Endothelial cell (in vitro differentiated cells): ENCODE measurements around the gene NRDC. TPM values are rescaled to one million over a fixed set of nuclear protein-coding genes. Genes with fewer than 3 reads are reported as not detected.

Experiments used
- DNase-seq: peaks from one replicate; pipeline ENCODE4 v3.0.0; 2021; ENCODE audit warnings: low spot score
- H3K27ac Mint-ChIP-seq: one replicate; pipeline ENCODE4 v1.8.0; 2021; ENCODE audit warnings: mixed read lengths, inconsistent platforms; ENCODE audit not compliant: unreplicated experiment
- H3K27me3 Mint-ChIP-seq: one replicate; pipeline ENCODE4 v1.8.0; 2021; ENCODE audit warnings: mild to moderate bottlenecking, moderate library complexity, mixed read lengths, inconsistent platforms; ENCODE audit not compliant: unreplicated experiment
- H3K36me3 Mint-ChIP-seq: one replicate; pipeline ENCODE4 v1.8.0; 2021; ENCODE audit warnings: mild to moderate bottlenecking, low read depth, mixed read lengths, inconsistent platforms; ENCODE audit not compliant: unreplicated experiment
- H3K4me1 Mint-ChIP-seq: one replicate; pipeline ENCODE4 v1.8.0; 2021; ENCODE audit warnings: mild to moderate bottlenecking, mixed read lengths, inconsistent platforms; ENCODE audit not compliant: unreplicated experiment
- H3K4me3 Mint-ChIP-seq: one replicate; pipeline ENCODE4 v1.8.0; 2021; ENCODE audit warnings: mild to moderate bottlenecking, mixed read lengths, inconsistent platforms; ENCODE audit not compliant: unreplicated experiment
- H3K9me3 Mint-ChIP-seq: one replicate; pipeline ENCODE4 v1.8.0; 2021; ENCODE audit warnings: mixed read lengths, inconsistent platforms; ENCODE audit not compliant: unreplicated experiment
- CTCF ChIP-seq: fragments of 200-600 bp; sonication (generic); IDR thresholded peaks from one replicate; pipeline ENCODE4 v1.5.0; 2021; ENCODE audit warnings: antibody characterized with exemption; ENCODE audit not compliant: unreplicated experiment
- total RNA-seq: library from RNA; stranded (reverse); fragmentation: NEBNext Ultra II Directional; extraction: Animal tissue kit (Norgen Biotek cat#: 25700); gene quantifications from one replicate; pipeline ENCODE4 v1.2.1, GENCODE V29; 2021; ENCODE audit not compliant: unreplicated experiment

The NRDC gene
- total RNA-seq, 1 donor from 2014 or later: 135 TPM

DNA sequence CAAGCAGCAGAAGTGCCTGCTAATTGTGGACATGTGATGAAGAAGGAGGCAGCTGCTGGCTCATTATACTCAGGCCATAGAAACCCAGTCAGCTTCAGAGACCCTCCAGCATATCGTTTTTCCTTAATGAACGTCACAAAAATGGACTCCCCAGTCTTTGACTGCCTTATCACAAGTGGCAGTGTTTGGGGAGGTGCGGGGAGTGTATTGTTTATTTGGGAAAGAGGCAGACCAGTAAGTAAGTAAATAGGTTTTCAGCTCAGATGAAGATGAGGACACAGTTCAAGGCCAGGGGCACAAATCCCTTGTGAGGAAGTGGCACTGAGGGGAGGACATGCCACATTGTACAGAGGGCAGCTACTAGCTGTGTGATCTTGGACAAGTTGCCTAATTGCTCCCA, 43.5 kb upstream of the NRDC start:
- DNase-seq: no peak
- peaks cover 2% of the 10 kb centered on the region for H3K27me3 Mint-ChIP-seq
- H3K4me1 Mint-ChIP-seq: peaks cover 5% of the 10 kb centered on the region
- H3K36me3 Mint-ChIP-seq: peaks cover 5% of the 10 kb centered on the region
- no peak overlapping the region for H3K4me3 Mint-ChIP-seq
- no peaks in the 10 kb centered on the region for H3K9me3 Mint-ChIP-seq
- no peak for TF ChIP-seq CTCF
- no peak overlapping the region for H3K27ac Mint-ChIP-seq

GRCh38 chr1:51920130-51920529, 41.6 kb upstream of the NRDC start:
- H3K4me3 Mint-ChIP-seq: no peak overlapping the region
- no peak for DNase-seq
- H3K9me3 Mint-ChIP-seq: no peaks in the 10 kb centered on the region
- peaks cover 2% of the 10 kb centered on the region for H3K27me3 Mint-ChIP-seq
- no peak for TF ChIP-seq CTCF
- peaks cover 5% of the 10 kb centered on the region for H3K36me3 Mint-ChIP-seq
- H3K27ac Mint-ChIP-seq: no peak overlapping the region
- peaks cover 5% of the 10 kb centered on the region for H3K4me1 Mint-ChIP-seq

- Mint-ChIP-seq H3K27me3 (peaks cover 2% of the 10 kb centered on the region), H3K4me3 (no peak overlapping the region), H3K36me3 (peaks cover 5% of the 10 kb centered on the region), H3K27ac (no peak overlapping the region), H3K9me3 (no peaks in the 10 kb centered on the region), H3K4me1 (peaks cover 5% of the 10 kb centered on the region)
- no peak for DNase-seq
- TF ChIP-seq CTCF: no peak
Observed at GRCh38 chr1:51919684-51920083, 41.2 kb upstream of the NRDC start.

- H3K4me1 Mint-ChIP-seq: peaks cover 4% of the 10 kb centered on the region
- H3K27ac Mint-ChIP-seq: no peak overlapping the region
- no peak for DNase-seq
- H3K4me3 Mint-ChIP-seq: no peak overlapping the region
- H3K36me3 Mint-ChIP-seq: peaks cover 5% of the 10 kb centered on the region
- H3K27me3 Mint-ChIP-seq: peaks cover 2% of the 10 kb centered on the region
- H3K9me3 Mint-ChIP-seq: no peaks in the 10 kb centered on the region
- no peak for TF ChIP-seq CTCF
Observed at GRCh38 chr1:51916587-51917405, 38.3 kb upstream of the NRDC start.

DNA sequence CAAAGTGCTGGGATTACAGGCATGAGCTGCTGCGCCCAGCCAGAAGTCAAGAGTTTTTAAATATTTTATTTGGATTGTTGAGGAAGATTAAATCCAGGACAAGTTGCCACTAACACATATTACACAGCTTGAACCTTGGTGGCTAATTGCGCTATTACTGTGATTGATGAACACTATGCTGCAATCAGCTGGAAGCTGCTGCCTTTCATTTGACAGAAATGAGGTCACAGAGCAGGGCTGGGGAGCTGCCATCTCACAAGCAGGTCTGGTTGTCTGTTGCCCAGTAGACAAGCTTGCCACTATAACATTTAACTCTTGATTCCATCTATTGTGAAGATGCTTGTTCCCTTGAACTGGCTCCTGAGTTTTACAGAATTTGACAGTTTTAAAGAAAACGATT, 37.4 kb upstream of the NRDC start:
- no peaks in the 10 kb centered on the region for H3K4me1 Mint-ChIP-seq
- H3K27me3 Mint-ChIP-seq: no peaks in the 10 kb centered on the region
- H3K27ac Mint-ChIP-seq: no peak overlapping the region
- no peak overlapping the region for H3K4me3 Mint-ChIP-seq
- H3K36me3 Mint-ChIP-seq: peaks cover 5% of the 10 kb centered on the region
- no peaks in the 10 kb centered on the region for H3K9me3 Mint-ChIP-seq
- DNase-seq: no peak
- no peak for TF ChIP-seq CTCF
